MM.1S (cell line): ENCODE measurements around the gene CCDC134.

ENCODE experiments used
- CTCF ChIP-seq: fragments of 300-600 bp; sonication (generic); IDR thresholded peaks from 2 replicates; pipeline ENCODE4 v1.5.1; 2016; ENCODE audit warnings: antibody characterized with exemption, low read length, mixed read lengths
- EZH2 ChIP-seq: fragments of 300-600 bp; sonication (generic); optimal IDR thresholded peaks from 2 replicates; pipeline ENCODE3; 2017; ENCODE audit warnings: low read depth, mild to moderate bottlenecking, antibody characterized with exemption, low read length, mixed read lengths

- TF ChIP-seq CTCF (no peak), EZH2 (no peak)
Observed at GRCh38 chr22:41826021-41826420, 25.5 kb downstream of the CCDC134 start.
